Middle frontal gyrus (tissue), 1 donor: ENCODE results near the gene ANKZF1.
A peak's percentile ranks its signal among the peaks of the same experiment; 100 is the strongest.
"Not testable (repeated sequence)": the region's sequence is repeated elsewhere in the genome, so short reads cannot be mapped to it uniquely, and the experiment has no call there.

Experiments used
- DNase-seq: peaks from one replicate; pipeline ENCODE4 v3.0.0-alpha.2; 2015; ENCODE audit warnings: low spot score; ENCODE audit errors: extremely low spot score

Gene ANKZF1, protein sequence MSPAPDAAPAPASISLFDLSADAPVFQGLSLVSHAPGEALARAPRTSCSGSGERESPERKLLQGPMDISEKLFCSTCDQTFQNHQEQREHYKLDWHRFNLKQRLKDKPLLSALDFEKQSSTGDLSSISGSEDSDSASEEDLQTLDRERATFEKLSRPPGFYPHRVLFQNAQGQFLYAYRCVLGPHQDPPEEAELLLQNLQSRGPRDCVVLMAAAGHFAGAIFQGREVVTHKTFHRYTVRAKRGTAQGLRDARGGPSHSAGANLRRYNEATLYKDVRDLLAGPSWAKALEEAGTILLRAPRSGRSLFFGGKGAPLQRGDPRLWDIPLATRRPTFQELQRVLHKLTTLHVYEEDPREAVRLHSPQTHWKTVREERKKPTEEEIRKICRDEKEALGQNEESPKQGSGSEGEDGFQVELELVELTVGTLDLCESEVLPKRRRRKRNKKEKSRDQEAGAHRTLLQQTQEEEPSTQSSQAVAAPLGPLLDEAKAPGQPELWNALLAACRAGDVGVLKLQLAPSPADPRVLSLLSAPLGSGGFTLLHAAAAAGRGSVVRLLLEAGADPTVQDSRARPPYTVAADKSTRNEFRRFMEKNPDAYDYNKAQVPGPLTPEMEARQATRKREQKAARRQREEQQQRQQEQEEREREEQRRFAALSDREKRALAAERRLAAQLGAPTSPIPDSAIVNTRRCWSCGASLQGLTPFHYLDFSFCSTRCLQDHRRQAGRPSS

DNA sequence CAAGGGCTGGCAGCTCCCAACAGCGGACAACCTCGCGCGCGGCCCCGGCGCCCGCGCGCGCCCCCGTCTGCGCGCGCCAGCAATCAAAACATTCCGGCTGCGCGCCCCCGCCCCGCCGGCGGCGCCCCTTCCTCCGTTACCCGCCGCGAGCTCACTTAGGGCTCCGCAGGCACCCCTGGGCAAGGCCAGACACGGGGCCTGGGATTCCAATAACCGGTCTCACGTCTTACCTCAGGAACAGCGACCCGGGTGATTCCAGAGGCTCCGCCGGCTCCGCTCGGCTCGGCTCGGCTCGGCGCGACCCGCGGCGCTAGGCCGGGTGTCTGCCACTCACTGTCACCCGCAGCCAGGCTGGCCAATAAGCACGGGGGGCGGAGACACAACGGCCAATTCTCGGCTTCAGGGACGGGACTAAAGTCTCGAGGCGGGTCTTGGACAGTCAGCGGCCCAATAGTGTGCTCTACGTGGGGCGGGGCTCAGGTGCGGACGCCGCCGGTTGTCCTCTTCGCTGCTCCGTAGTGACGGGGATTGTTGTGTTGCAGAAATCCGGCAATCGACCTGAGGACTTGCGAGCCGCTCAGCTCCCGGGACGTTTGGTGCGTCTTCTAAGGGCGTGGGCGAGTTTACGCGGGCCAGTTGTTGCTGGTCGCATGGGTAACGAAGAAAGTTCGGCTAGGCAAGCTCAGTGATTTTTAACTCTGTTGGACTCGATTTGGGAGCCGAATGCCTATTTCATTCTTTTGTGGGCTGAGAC lies at the start of gene ANKZF1, which contains the start of gene ATG9A:
Gene ANKZF1, plus strand, starts transcription at position 502 of the 754 bp plus-strand sequence. CDS start 452 bp downstream, outside the sequence.
Gene ATG9A, minus strand, starts transcription at position 332 of the 754 bp plus-strand sequence. CDS start 1,612 bp downstream, outside the sequence.
- peak; percentile 99 for DNase-seq

DNA sequence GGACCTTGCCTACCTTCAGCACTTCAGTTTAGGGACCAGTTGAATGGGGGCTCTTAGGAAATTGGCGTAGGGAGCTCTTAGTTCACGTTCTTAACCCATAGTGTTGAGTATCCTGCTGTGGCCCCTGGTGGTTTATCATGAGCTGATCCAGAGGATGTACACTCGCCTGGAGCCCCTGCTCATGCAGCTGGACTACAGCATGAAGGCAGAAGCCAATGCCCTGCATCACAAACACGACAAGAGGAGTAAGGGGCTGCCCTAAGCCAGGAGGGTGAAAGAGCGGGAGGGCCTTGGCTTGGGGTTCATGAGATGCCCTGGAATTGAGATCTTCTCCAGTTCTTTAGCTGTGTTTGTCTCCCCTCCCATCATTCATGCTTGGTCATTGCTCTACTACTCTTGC lies 48.6 kb upstream of the ANKZF1 start:
- DNase-seq = no peak

DNA sequence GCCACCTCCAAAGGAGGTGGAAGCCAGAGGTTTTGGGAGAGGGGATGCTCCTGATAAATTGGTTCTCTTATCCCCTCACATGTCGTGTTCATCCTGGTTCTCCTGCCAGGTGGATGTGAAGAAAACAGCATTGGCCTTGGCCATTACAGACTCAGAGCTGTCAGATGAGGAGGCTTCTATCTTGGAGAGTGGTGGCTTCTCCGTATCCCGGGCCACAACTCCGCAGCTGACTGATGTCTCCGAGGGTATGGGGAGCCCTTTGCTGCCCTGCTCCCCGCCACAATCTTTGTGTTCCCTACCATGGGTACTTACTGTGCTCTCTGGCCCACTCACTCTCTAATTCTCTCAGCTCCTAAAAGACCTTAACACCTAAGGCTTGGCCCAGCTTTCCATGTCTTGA lies 48.1 kb upstream of the ANKZF1 start:
- no peak for DNase-seq

DNA sequence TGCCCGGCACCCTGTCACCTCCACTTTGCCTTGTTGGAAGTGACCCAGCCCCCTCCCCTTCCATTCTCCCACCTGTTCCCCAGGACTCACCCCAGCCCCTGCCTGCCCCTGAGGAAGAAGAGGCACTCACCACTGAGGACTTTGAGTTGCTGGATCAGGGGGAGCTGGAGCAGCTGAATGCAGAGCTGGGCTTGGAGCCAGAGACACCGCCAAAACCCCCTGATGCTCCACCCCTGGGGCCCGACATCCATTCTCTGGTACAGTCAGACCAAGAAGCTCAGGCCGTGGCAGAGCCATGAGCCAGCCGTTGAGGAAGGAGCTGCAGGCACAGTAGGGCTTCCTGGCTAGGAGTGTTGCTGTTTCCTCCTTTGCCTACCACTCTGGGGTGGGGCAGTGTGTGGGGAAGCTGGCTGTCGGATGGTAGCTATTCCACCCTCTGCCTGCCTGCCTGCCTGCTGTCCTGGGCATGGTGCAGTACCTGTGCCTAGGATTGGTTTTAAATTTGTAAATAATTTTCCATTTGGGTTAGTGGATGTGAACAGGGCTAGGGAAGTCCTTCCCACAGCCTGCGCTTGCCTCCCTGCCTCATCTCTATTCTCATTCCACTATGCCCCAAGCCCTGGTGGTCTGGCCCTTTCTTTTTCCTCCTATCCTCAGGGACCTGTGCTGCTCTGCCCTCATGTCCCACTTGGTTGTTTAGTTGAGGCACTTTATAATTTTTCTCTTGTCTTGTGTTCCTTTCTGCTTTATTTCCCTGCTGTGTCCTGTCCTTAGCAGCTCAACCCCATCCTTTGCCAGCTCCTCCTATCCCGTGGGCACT lies 47.1 kb upstream of the ANKZF1 start:
- no peak for DNase-seq

DNA sequence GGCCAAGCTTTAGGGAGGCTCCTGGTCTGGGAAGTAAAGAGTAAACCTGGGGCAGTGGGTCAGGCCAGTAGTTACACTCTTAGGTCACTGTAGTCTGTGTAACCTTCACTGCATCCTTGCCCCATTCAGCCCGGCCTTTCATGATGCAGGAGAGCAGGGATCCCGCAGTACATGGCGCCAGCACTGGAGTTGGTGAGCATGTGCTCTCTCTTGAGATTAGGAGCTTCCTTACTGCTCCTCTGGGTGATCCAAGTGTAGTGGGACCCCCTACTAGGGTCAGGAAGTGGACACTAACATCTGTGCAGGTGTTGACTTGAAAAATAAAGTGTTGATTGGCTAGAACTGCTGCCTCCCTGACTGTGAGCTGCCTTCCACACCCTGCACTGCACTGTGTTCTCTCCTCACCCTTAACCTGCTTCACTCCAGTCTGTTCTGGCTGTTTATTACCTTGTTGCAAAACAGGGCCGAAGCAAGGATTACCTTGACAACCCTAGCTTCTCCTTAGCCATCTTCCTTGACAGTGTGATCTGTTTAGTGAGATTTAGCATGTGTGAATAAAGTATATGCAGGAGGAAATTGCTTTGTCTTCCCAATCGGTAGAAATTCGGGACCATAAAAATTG lies 46.3 kb upstream of the ANKZF1 start:
- no peak for DNase-seq

DNA sequence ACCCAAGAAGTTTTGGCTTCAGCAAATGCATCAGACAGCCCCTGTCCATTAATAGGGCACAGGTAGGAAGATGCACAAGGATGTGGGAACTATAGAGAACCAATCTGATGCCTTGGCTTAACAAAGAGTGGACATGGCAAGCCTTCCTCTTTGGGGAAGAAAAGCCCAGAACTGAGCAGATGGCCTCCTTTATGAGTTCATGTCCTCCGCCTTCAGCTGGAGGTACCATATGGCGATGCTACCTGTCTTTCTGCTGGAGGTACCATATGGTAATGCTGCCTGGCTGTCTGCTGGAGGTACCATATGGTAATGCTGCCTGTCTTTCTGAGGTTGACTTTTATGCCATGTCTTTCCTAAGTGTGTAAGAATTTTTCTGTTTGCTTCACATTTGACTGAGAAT lies 45.5 kb upstream of the ANKZF1 start:
- DNase-seq = no peak

DNA sequence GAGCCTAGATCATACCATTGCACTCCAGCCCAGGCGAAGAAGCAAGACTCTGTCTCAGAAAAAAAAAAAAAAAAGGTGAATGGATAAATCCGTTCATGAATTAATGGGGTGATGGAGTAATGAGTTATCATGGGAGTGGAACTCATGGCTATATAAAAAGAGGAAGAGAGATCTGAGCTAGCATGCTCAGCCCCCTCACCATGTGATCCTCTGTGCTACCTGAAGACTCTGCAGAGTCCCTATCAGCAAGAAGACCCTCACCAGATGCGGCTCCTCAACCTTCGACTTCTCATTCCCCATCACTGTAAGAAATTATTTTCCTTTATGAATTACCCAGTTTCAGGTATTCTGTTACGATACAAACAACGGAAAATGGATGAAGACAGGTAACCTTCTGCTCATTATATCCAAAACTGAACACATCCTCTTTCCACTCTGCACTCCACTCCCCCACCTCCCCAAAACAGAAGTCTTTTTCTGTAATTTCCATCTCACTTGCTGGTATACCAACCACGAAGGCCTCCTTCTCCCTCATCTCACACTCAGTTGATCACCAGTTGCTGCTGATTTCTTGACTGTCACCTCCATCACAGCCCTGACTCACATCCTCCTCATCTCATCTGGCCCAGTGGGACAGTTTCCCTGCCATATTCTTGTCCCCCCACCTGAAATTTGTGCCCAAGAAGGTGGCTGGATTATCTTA lies 42.7 kb upstream of the ANKZF1 start:
- DNase-seq = no peak

DNA sequence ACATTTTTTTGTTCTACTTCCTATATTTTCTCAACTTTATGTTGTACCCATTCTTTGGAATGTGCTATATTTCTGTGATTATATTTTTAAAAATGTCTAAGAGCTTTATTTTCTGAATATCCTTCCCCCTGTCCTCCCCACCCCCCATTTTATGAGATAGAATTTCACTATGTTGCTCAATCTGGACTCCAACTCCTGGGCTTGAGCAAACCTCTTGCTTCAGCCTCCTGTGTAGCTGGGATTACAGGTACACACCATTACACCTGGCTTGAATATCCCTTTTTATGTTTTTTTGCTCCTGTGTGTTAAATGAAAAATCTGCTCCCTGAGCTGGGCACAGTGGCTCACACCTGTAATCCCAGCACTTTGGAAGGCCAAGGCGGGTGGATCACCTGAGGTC lies 32.2 kb upstream of the ANKZF1 start:
- no peak for DNase-seq

DNA sequence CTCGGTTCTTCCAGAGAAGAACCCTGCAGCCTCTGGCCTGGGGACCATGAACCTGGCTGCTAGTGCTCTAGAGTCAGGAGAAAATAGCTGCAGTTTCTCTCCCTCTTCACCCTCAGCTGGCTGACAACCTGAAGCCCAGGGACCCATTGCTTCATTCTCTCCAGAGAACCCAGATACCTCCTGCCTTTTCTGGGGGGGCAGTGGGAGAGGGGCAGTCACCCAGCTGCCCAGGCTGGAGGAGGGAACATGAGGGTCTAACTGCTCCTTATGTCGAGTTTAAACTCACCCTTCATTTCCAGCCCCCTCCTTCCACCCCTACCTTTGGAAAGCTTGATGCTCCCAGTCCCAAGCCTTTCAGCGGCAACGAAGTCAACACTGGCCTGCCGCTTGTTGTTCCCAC lies 30.6 kb upstream of the ANKZF1 start:
- DNase-seq = no peak

DNA sequence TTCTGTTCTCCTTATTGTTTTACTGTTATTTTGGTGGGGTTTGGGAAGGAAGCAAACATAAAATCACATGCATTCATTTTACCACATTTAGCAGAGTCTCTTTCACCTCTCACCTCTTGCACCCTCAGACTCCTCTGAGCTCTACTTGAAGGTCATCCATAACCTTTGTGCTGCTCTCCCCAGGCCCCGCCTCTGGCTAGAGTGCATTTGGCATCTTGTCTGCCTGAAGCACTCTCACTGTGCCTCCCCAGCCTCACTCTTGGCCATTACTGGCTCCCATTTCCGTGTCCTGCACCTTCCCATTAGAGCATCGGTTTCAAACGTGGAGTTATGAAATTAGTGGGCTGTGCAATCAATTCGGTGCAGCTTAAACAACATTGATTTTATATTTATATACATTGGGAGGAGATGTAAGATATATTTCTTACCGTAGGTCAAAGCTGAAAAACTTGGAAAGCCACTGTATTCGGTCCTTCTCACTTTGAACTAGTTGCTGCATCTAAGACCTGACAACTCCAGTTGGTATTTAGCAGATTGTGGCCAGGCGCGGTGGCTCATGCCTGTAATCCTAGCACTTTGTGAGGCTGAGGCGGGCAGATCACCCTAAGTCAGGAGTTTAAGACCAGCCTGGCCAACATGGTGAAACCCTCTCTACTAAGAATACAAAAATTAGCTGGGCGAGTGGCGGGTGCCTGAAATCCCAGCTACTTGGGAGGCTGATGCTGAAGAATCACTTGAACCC lies 30.0 kb upstream of the ANKZF1 start:
- DNase-seq = no peak

DNA sequence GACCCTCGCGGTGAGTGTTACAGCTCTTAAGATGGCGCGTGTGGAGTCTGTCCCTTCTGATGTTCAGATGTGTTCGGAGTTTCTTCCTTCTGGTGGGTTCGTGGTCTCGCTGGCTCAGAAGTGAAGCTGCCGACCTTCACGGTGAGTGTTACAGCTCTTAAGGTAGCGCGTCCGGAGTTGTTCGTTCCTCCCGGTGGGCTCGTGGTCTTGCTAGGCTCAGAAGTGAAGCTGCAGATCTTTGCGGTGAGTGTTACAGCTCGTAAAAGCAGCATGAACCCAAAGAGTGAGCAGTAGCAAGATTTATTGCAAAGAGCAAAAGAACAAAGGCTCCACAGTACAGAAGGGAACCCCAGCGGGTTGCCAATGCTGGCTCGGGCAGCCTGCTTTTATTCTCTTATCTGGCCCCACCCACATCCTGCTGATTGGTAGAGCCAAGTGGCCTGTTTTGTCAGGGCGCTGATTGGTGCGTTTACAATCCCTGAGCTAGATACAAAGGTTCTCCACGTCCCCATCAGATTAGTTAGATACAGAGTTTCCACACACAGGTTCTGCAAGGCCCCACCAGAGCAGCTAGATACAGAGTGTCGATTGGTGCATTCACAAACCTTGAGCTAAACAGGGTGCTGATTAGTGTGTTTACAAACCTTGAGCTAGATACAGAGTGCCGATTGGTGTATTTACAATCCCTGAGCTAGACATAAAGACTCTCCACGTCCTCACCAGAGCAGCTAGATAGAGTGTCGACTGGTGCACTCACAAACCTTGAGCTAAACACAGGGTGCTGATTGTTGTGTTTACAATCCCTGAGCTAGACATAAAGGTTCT lies 28.9 kb upstream of the ANKZF1 start:
- DNase-seq = not testable (repeated sequence)

DNA sequence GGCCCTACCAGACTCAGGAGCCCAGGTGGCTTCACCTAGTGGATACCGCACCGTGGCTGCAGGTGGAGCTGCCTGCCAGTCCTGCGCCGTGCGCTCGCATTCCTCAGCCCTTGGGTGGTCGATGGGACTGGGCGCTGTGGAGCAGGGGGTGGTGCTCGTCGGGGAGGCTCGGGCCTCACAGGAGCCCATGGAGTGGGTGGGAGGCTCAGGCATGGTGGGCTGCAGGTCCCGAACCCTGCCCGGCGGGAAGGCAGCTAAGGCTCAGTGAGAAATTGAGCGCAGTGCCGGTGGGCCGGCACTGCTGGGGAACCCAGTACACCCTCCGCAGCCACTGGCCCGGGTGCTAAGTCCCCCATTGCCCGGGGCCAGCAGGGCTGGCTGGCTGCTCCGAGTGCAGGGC lies 28.3 kb upstream of the ANKZF1 start:
- DNase-seq = not testable (repeated sequence)

DNA sequence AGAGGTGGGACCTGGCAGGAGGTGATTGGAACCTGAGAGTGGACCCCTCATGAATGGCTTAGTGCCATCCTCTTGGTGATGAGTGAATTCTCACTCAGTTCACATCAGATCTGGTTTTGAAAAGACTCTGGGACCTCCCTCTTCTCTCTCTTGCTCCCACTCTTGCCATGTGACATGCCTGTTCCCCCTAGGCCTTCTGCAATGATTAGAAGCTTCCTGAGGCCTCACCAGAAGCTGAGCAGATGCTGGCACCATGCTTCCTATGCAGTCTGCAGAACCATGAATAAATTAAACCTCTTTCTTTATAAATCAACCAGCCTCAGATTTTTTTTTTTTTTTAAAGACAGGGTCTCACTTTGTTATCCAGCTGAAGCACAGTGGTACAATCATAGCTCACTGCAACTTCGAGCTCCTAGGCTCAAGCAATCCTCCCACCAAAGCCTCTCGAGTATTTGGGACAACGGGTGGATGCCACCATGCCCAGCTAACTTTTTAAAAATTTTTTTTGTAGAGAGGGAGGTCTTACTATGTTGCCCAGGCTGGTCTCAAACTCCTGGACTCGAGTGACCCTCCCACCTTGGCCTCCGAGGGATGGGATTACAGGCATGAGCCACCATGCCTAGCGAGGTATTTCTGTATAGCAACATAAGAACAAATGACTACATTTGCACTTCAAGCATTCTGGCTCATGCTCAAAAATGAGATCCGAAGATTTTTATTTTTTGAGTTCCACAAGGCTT lies 25.0 kb upstream of the ANKZF1 start:
- DNase-seq = no peak

DNA sequence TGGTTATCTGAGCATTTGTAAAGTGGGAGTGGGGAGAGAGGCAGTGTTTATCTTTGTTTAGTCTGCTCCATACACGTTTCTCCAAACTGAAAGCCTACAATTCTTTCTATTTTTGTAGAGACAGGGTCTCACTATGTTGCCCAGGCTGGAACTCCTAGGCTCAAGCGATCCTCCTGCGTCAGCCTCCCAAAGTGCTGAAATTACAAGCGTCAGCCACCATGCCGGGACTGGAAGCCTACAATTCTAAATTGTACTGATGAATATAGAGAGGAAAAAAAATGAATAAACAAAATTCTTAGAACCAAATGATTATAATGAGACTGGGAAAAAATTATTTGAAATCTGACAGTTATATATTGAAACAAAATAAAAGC lies 24.5 kb upstream of the ANKZF1 start:
- DNase-seq = no peak

DNA sequence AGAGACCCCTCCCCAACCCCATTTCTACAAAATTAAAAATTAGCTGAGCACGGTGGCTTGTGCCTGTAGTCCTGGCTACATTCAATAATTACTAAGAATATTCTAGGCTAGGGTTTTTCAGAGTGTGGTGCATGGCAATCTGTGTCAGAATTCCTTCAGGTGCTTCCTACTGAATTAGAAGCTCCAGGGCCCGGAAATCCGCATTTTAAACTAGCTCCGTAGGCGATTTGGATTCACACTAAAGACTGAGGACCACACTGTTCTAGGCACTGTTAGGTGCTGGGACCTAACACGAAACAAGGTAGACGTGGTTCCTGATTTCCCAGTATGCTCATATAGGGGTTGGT lies 23.7 kb upstream of the ANKZF1 start:
- no peak for DNase-seq

DNA sequence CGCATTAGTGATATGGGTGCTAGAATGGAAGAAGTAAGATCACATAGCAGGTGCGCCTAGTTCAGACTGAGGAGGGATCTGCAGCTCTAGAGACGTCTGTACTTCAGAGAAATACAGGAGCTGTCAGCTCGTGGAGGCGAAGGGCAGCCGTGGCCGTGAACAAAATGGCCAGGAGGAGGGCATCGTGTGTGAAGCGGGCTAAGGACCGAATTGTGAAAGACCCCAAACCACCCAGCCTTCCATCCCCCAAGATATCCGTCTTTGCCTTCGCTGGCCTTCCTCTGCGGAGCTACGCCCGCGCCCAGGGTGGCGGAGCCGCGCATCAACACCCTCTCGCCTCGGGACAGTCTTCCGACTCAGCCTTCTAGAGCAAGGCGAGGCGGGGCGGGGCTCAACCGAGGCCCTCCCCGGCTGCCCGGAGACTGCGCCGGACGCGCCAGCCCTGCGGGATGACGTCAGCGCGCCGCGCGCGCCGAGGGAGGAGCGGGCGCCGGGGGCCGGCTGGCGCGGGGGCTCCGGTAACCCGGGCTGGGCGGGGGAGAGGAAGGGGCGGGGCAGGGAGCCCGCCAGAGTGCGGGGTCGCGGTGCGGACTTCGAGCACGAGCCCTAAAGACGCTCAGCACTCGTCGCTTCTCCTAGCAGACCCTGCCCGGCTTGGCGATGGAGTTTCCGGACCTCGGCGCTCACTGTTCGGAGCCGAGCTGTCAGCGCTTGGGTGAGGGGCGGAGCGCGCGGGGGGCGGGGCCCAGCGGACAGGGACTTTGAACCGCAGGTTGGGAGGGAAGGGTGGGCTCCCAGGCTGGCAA lies 23.1 kb upstream of the ANKZF1 start, which contains the start of gene ZFAND2B:
Gene ZFAND2B, plus strand, starts transcription at position 455 of the 806 bp plus-strand sequence. Its CDS starts 206 bp downstream, at position 661.
- peak; percentile 92 for DNase-seq
